ENCODE measurements around the gene ARPC5L. TPM values are rescaled to one million over a fixed set of nuclear protein-coding genes. Genes with fewer than 3 reads are reported as not detected.
A peak's percentile ranks its signal among the peaks of the same experiment; 100 is the strongest.

The ARPC5L gene
- 16.8 and 19.5 TPM in 2 replicates for total RNA-seq (2012; rRNA removed)

- Histone ChIP-seq H3K4me2 (ENCODE audit: low read length) (peak within 1 kb of the TSS; percentile 99), H3K4me3 (ENCODE audit: low read length) (peak within 1 kb of the TSS; percentile 97), H3K36me3 (ENCODE audit: insufficient read depth, low read length) (peaks cover 46% of the 10 kb centered on the region), H3K4me1 (ENCODE audit: control insufficient read depth, insufficient read depth, low read length) (peaks cover 23% of the 10 kb centered on the region), H3K27me3 (ENCODE audit: control insufficient read depth, insufficient read depth, low read length) (no peaks in the 10 kb centered on the region), H3K9me3 (replicated peaks; ENCODE audit: low read length) (no peaks in the 10 kb centered on the region), H3K9ac (ENCODE audit: low read depth, low read length) (peak within 1 kb of the TSS; percentile 99)
These were observed at the start of gene ARPC5L, which contains the start of gene RPL35 for GRCh38 chr9:124861342-124862229. ARPC5L (plus strand) TSS chr9:124862130; CDS start chr9:124869291, 7,161 bp downstream. RPL35 (minus strand) TSS chr9:124861957; CDS start chr9:124861912, 45 bp downstream.

- Histone ChIP-seq H3K9ac (ENCODE audit: low read depth, low read length) (peak overlapping the region; percentile 59), H3K27me3 (ENCODE audit: control insufficient read depth, insufficient read depth, low read length) (no peaks in the 10 kb centered on the region), H3K4me2 (ENCODE audit: low read length) (peak overlapping the region; percentile 46), H3K36me3 (ENCODE audit: insufficient read depth, low read length) (no peaks in the 10 kb centered on the region), H3K4me1 (ENCODE audit: control insufficient read depth, insufficient read depth, low read length) (peaks cover 41% of the 10 kb centered on the region), H3K9me3 (replicated peaks; ENCODE audit: low read length) (no peaks in the 10 kb centered on the region), H3K4me3 (ENCODE audit: low read length) (no peak overlapping the region)
These were observed 49.5 kb upstream of the ARPC5L start for GRCh38 chr9:124812441-124812876.

GRCh38 chr9:124813041-124813440 is 48.9 kb upstream of the ARPC5L start:
- no peaks in the 10 kb centered on the region for H3K9me3 ChIP-seq (replicated peaks; ENCODE audit: low read length)
- H3K36me3 ChIP-seq (ENCODE audit: insufficient read depth, low read length), result no peaks in the 10 kb centered on the region
- no peaks in the 10 kb centered on the region for H3K27me3 ChIP-seq (ENCODE audit: control insufficient read depth, insufficient read depth, low read length)
- no peak overlapping the region for H3K4me3 ChIP-seq (ENCODE audit: low read length)
- H3K4me1 ChIP-seq (ENCODE audit: control insufficient read depth, insufficient read depth, low read length), result peaks cover 41% of the 10 kb centered on the region
- H3K4me2 ChIP-seq (ENCODE audit: low read length), result peak overlapping the region; percentile 46
- peak overlapping the region; percentile 59 for H3K9ac ChIP-seq (ENCODE audit: low read depth, low read length)

GRCh38 chr9:124813501-124814163 is 48.3 kb upstream of the ARPC5L start:
- Histone ChIP-seq H3K4me1 (ENCODE audit: control insufficient read depth, insufficient read depth, low read length) (peaks cover 45% of the 10 kb centered on the region), H3K4me3 (ENCODE audit: low read length) (no peak overlapping the region), H3K4me2 (ENCODE audit: low read length) (peak overlapping the region; percentile 46), H3K36me3 (ENCODE audit: insufficient read depth, low read length) (no peaks in the 10 kb centered on the region), H3K9ac (ENCODE audit: low read depth, low read length) (no peak overlapping the region), H3K27me3 (ENCODE audit: control insufficient read depth, insufficient read depth, low read length) (no peaks in the 10 kb centered on the region), H3K9me3 (replicated peaks; ENCODE audit: low read length) (no peaks in the 10 kb centered on the region)

GRCh38 chr9:124814164-124814535 is 47.8 kb upstream of the ARPC5L start:
- H3K36me3 ChIP-seq (ENCODE audit: insufficient read depth, low read length), result no peaks in the 10 kb centered on the region
- H3K4me1 ChIP-seq (ENCODE audit: control insufficient read depth, insufficient read depth, low read length), result peaks cover 49% of the 10 kb centered on the region
- H3K4me3 ChIP-seq (ENCODE audit: low read length), result no peak overlapping the region
- H3K9me3 ChIP-seq (replicated peaks; ENCODE audit: low read length), result no peaks in the 10 kb centered on the region
- no peak overlapping the region for H3K4me2 ChIP-seq (ENCODE audit: low read length)
- no peak overlapping the region for H3K9ac ChIP-seq (ENCODE audit: low read depth, low read length)
- no peaks in the 10 kb centered on the region for H3K27me3 ChIP-seq (ENCODE audit: control insufficient read depth, insufficient read depth, low read length)

GRCh38 chr9:124815601-124816000 is 46.3 kb upstream of the ARPC5L start:
- H3K9me3 ChIP-seq (replicated peaks; ENCODE audit: low read length), result no peaks in the 10 kb centered on the region
- H3K4me1 ChIP-seq (ENCODE audit: control insufficient read depth, insufficient read depth, low read length), result peaks cover 47% of the 10 kb centered on the region
- H3K27me3 ChIP-seq (ENCODE audit: control insufficient read depth, insufficient read depth, low read length), result no peaks in the 10 kb centered on the region
- H3K4me3 ChIP-seq (ENCODE audit: low read length), result no peak overlapping the region
- no peaks in the 10 kb centered on the region for H3K36me3 ChIP-seq (ENCODE audit: insufficient read depth, low read length)
- H3K4me2 ChIP-seq (ENCODE audit: low read length), result no peak overlapping the region
- no peak overlapping the region for H3K9ac ChIP-seq (ENCODE audit: low read depth, low read length)

- peaks cover 26% of the 10 kb centered on the region for H3K4me1 ChIP-seq (ENCODE audit: control insufficient read depth, insufficient read depth, low read length)
- H3K36me3 ChIP-seq (ENCODE audit: insufficient read depth, low read length), result no peaks in the 10 kb centered on the region
- H3K27me3 ChIP-seq (ENCODE audit: control insufficient read depth, insufficient read depth, low read length), result no peaks in the 10 kb centered on the region
- no peak overlapping the region for H3K4me3 ChIP-seq (ENCODE audit: low read length)
- H3K9me3 ChIP-seq (replicated peaks; ENCODE audit: low read length), result no peaks in the 10 kb centered on the region
- H3K4me2 ChIP-seq (ENCODE audit: low read length), result no peak overlapping the region
- H3K9ac ChIP-seq (ENCODE audit: low read depth, low read length), result no peak overlapping the region
These were observed 43.3 kb upstream of the ARPC5L start for GRCh38 chr9:124818431-124819281.

- Histone ChIP-seq H3K27me3 (ENCODE audit: control insufficient read depth, insufficient read depth, low read length) (no peaks in the 10 kb centered on the region), H3K36me3 (ENCODE audit: insufficient read depth, low read length) (no peaks in the 10 kb centered on the region), H3K9ac (ENCODE audit: low read depth, low read length) (peak overlapping the region; percentile 32), H3K4me1 (ENCODE audit: control insufficient read depth, insufficient read depth, low read length) (peaks cover 26% of the 10 kb centered on the region), H3K4me3 (ENCODE audit: low read length) (no peak overlapping the region), H3K4me2 (ENCODE audit: low read length) (peak overlapping the region; percentile 19), H3K9me3 (replicated peaks; ENCODE audit: low read length) (no peaks in the 10 kb centered on the region)
These were observed 41.0 kb upstream of the ARPC5L start for GRCh38 chr9:124820698-124821623.

- Histone ChIP-seq H3K36me3 (ENCODE audit: insufficient read depth, low read length) (no peaks in the 10 kb centered on the region), H3K9ac (ENCODE audit: low read depth, low read length) (no peak overlapping the region), H3K4me1 (ENCODE audit: control insufficient read depth, insufficient read depth, low read length) (peaks cover 20% of the 10 kb centered on the region), H3K9me3 (replicated peaks; ENCODE audit: low read length) (no peaks in the 10 kb centered on the region), H3K27me3 (ENCODE audit: control insufficient read depth, insufficient read depth, low read length) (no peaks in the 10 kb centered on the region), H3K4me3 (ENCODE audit: low read length) (no peak overlapping the region), H3K4me2 (ENCODE audit: low read length) (no peak overlapping the region)
These were observed 33.2 kb upstream of the ARPC5L start for GRCh38 chr9:124828489-124829333.

- no peaks in the 10 kb centered on the region for H3K9me3 ChIP-seq (replicated peaks; ENCODE audit: low read length)
- H3K9ac ChIP-seq (ENCODE audit: low read depth, low read length), result no peak overlapping the region
- no peak overlapping the region for H3K4me3 ChIP-seq (ENCODE audit: low read length)
- no peaks in the 10 kb centered on the region for H3K36me3 ChIP-seq (ENCODE audit: insufficient read depth, low read length)
- peaks cover 19% of the 10 kb centered on the region for H3K4me1 ChIP-seq (ENCODE audit: control insufficient read depth, insufficient read depth, low read length)
- no peaks in the 10 kb centered on the region for H3K27me3 ChIP-seq (ENCODE audit: control insufficient read depth, insufficient read depth, low read length)
- H3K4me2 ChIP-seq (ENCODE audit: low read length), result no peak overlapping the region
These were observed 32.6 kb upstream of the ARPC5L start for GRCh38 chr9:124829334-124829669.

All from skeletal muscle satellite cell (primary cell).